Caco-2 (cell line): ENCODE data around the gene MOGAT1. TPM values are rescaled to one million over a fixed set of nuclear protein-coding genes. Genes with fewer than 3 reads are reported as not detected.

Source experiments
- BruUV-seq: library from RNA; stranded (reverse); fragments of 400-500 nt; replicated peaks from 2 replicates; lab custom pipeline; 2021; lab: Mats Ljungman, UMichigan
- CTCF ChIA-PET: fragments of 300-600 bp; sonication (Branson Sonifier 250); formaldehyde crosslinking; loops from one replicate; lab custom pipeline; 2022; ENCODE audit warnings: antibody characterized with exemption; lab: Charles Lee
- POLR2A ChIA-PET: fragments of 300-600 bp; sonication (Branson Sonifier 250); formaldehyde crosslinking; loops from one replicate; lab custom pipeline; 2022; ENCODE audit warnings: antibody characterized with exemption; lab: Charles Lee
- DNase-seq, 2 experiments: peaks; one replicate each; pipeline versions ENCODE4 v3.0.0 to v3.0.0-alpha.2; 2020 to 2022
- H3K27me3 ChIP-seq: replicated peaks from 2 replicates; pipeline ENCODE4 v1.6.0; 2011; ENCODE audit warnings: low read length; ENCODE audit not compliant: control insufficient read depth, insufficient read depth
- H3K36me3 ChIP-seq: 2 replicates; pipeline ENCODE4 v1.5.1; 2011; ENCODE audit warnings: low read length; ENCODE audit not compliant: control insufficient read depth, insufficient read depth
- H3K4me1 ChIP-seq: fragments of 250-450 bp; sonication (Bioruptor Pico); 2 replicates; pipeline ENCODE4 v1.5.1; 2020; ENCODE audit warnings: mild to moderate bottlenecking
- H3K4me3 ChIP-seq: 2 replicates; pipeline ENCODE4 v1.5.1; 2011; ENCODE audit warnings: low read depth, mild to moderate bottlenecking, control low read depth, low read length
- H3K9me3 ChIP-seq: fragments of 250-450 bp; sonication (Bioruptor Pico); 2 replicates; pipeline ENCODE4 v1.5.1; 2020; ENCODE audit warnings: mild to moderate bottlenecking, moderate library complexity
- H3K27ac Mint-ChIP-seq: one replicate; pipeline ENCODE4 v1.8.0; 2022; ENCODE audit warnings: mixed read lengths; ENCODE audit not compliant: unreplicated experiment
- H3K27me3 Mint-ChIP-seq: one replicate; pipeline ENCODE4 v1.8.0; 2022; ENCODE audit warnings: mixed read lengths; ENCODE audit not compliant: insufficient read depth, unreplicated experiment
- H3K36me3 Mint-ChIP-seq: one replicate; pipeline ENCODE4 v1.8.0; 2022; ENCODE audit warnings: mild to moderate bottlenecking, mixed read lengths; ENCODE audit not compliant: insufficient read depth, unreplicated experiment
- H3K4me1 Mint-ChIP-seq: one replicate; pipeline ENCODE4 v1.8.0; 2022; ENCODE audit warnings: low read depth, mixed read lengths; ENCODE audit not compliant: unreplicated experiment
- H3K4me3 Mint-ChIP-seq: one replicate; pipeline ENCODE4 v1.8.0; 2022; ENCODE audit warnings: mild to moderate bottlenecking, moderate library complexity, mixed read lengths; ENCODE audit not compliant: unreplicated experiment
- H3K9me3 Mint-ChIP-seq: one replicate; pipeline ENCODE4 v1.8.0; 2022; ENCODE audit warnings: mixed read lengths; ENCODE audit not compliant: unreplicated experiment
- CTCF ChIP-seq, 2 experiments: fragments of 200-600 bp in 1 of 2; IDR thresholded peaks; 1 replicate in 1 of 2; 2 replicates in 1 of 2; pipeline versions ENCODE4 v1.5.1 to v1.8.0; 2011 to 2022; ENCODE audit warnings: antibody characterized with exemption in 1 of 2, control low read depth in 1 of 2, inconsistent platforms in 1 of 2, low read depth in 1 of 2, low read length in 1 of 2, mild to moderate bottlenecking in 1 of 2, moderate library complexity in 1 of 2; ENCODE audit not compliant: insufficient read depth in 1 of 2, severe bottlenecking in 1 of 2, unreplicated experiment in 1 of 2
- intact Hi-C: fragments of 100-400 bp; cut with micrococcal nuclease; formaldehyde crosslinking; loops from one replicate; pipeline ENCODE4 v1.10.0; 2022; ENCODE audit not compliant: unreplicated experiment
- total RNA-seq: library from RNA; stranded (reverse); gene quantifications from 2 replicates; pipeline ENCODE4 v1.2.3, GENCODE V29; 2022

MOGAT1 gene
- total RNA-seq, 1 experiment from 2014 or later = not detected

- Mint-ChIP-seq H3K27me3 (no peaks in the 10 kb centered on the region), H3K9me3 (no peaks in the 10 kb centered on the region), H3K27ac (peak overlapping the region; percentile 5), H3K4me3 (no peak overlapping the region), H3K36me3 (peaks cover 12% of the 10 kb centered on the region), H3K4me1 (peaks cover 17% of the 10 kb centered on the region)
- Histone ChIP-seq H3K27me3 (no peaks in the 10 kb centered on the region), H3K36me3 (no peaks in the 10 kb centered on the region), H3K4me1 (peaks cover 16% of the 10 kb centered on the region), H3K9me3 (no peaks in the 10 kb centered on the region), H3K4me3 (no peak overlapping the region)
- no peak for DNase-seq
- POLR2A ChIA-PET = interaction anchor here (0.6 kb wide), 2 partner anchors 29 to 101 kb away, joined by 4 to 13 read pairs; no protein-coding TSS in a partner anchor
- no peak for TF ChIP-seq CTCF (IDR thresholded peaks at IDR 0.05; ENCODE audit: insufficient read depth in 1 of 2, low read depth in 1 of 2, low read length in 1 of 2, severe bottlenecking in 1 of 2, unreplicated experiment in 1 of 2)
- CTCF ChIA-PET = interaction anchor here (0.6 to 4.9 kb wide), 6 partner anchors 16 to 233 kb away, joined by 3 to 96 read pairs (median 4); no protein-coding TSS in a partner anchor
- intact Hi-C loops = no loop called here
- no TSS peak for BruUV-seq
Measured at GRCh38 chr2:222706616-222707015, 35.2 kb downstream of the MOGAT1 start.

GRCh38 chr2:222707102-222707688, 35.7 kb downstream of the MOGAT1 start:
- Mint-ChIP-seq H3K36me3 (peaks cover 12% of the 10 kb centered on the region), H3K4me3 (no peak overlapping the region), H3K9me3 (no peaks in the 10 kb centered on the region), H3K27ac (peak overlapping the region; percentile 5), H3K27me3 (no peaks in the 10 kb centered on the region), H3K4me1 (peaks cover 17% of the 10 kb centered on the region)
- TF ChIP-seq CTCF (IDR thresholded peaks at IDR 0.05; ENCODE audit: insufficient read depth in 1 of 2, low read depth in 1 of 2, low read length in 1 of 2, severe bottlenecking in 1 of 2, unreplicated experiment in 1 of 2) = no peak
- ChIA-PET CTCF (interaction anchor here (0.6 to 4.9 kb wide), 12 partner anchors 8 to 232 kb away, joined by 3 to 96 read pairs (median 5); no protein-coding TSS in a partner anchor), POLR2A (interaction anchor here (0.6 kb wide), 2 partner anchors 28 to 100 kb away, joined by 4 to 13 read pairs; no protein-coding TSS in a partner anchor)
- Histone ChIP-seq H3K4me3 (no peak overlapping the region), H3K27me3 (no peaks in the 10 kb centered on the region), H3K4me1 (peaks cover 16% of the 10 kb centered on the region), H3K9me3 (no peaks in the 10 kb centered on the region), H3K36me3 (no peaks in the 10 kb centered on the region)
- intact Hi-C loops = no loop called here
- no TSS peak for BruUV-seq
- no peak for DNase-seq

- no peak for TF ChIP-seq CTCF (IDR thresholded peaks at IDR 0.05; ENCODE audit: insufficient read depth in 1 of 2, low read depth in 1 of 2, low read length in 1 of 2, severe bottlenecking in 1 of 2, unreplicated experiment in 1 of 2)
- intact Hi-C loops = loop anchor here (1.0 kb wide), 2 partner anchors 155 to 232 kb away; no protein-coding TSS in a partner anchor
- BruUV-seq = no TSS peak
- no peaks in the 10 kb centered on the region for H3K9me3 ChIP-seq
- POLR2A ChIA-PET = no interaction called here
- H3K4me3 ChIP-seq = no peak overlapping the region
- Mint-ChIP-seq H3K9me3 (no peaks in the 10 kb centered on the region), H3K4me1 (peaks cover 17% of the 10 kb centered on the region), H3K27ac (peak overlapping the region; percentile 21), H3K4me3 (peak overlapping the region; percentile 40), H3K36me3 (peaks cover 12% of the 10 kb centered on the region), H3K27me3 (no peaks in the 10 kb centered on the region)
- CTCF ChIA-PET = interaction anchor here (0.5 to 4.9 kb wide), 12 partner anchors 9 to 231 kb away, joined by 3 to 96 read pairs (median 6); no protein-coding TSS in a partner anchor
- H3K36me3 ChIP-seq = no peaks in the 10 kb centered on the region
- no peaks in the 10 kb centered on the region for H3K27me3 ChIP-seq
- H3K4me1 ChIP-seq = peaks cover 16% of the 10 kb centered on the region
- no peak for DNase-seq
Measured at GRCh38 chr2:222707689-222708273, 36.3 kb downstream of the MOGAT1 start.
